Gastroesophageal sphincter (tissue), 4 donors: ENCODE measurements around the gene SMAD6. TPM values are rescaled to one million over a fixed set of nuclear protein-coding genes. Genes with fewer than 3 reads are reported as not detected.

Experiments
- ATAC-seq: fragments of 150-250 bp; one replicate; pipeline ENCODE4 v1.9.1; 2016; ENCODE audit warnings: mild to moderate bottlenecking, moderate library complexity
- H3K27ac ChIP-seq, 4 donors: fragments of 200-600 bp; sonication (generic) in 3 of 4; 1 replicate in 3 of 4; 2 replicates in 1 of 4; pipeline ENCODE4 v1.5.1; 2016 to 2019
- H3K27me3 ChIP-seq: fragments of 200-600 bp; sonication (generic); one replicate; pipeline ENCODE4 v1.5.1; 2019
- H3K36me3 ChIP-seq, 2 donors: fragments of 200-600 bp; sonication (generic); one replicate each; pipeline ENCODE4 v1.5.1; 2019; ENCODE audit warnings: control low read depth in 1 of 2
- H3K4me1 ChIP-seq, 3 donors: fragments of 200-600 bp; sonication (generic); 1 replicate in 2 of 3; 2 replicates in 1 of 3; pipeline ENCODE4 v1.5.1; 2016 to 2019; ENCODE audit warnings: control low read depth in 2 of 3
- H3K4me3 ChIP-seq, 2 donors: fragments of 200-600 bp; sonication (generic); one replicate each; pipeline ENCODE4 v1.5.1; 2019; ENCODE audit warnings: mild to moderate bottlenecking in 1 of 2, moderate library complexity in 1 of 2
- H3K9me3 ChIP-seq, 3 donors: fragments of 200-600 bp; sonication (generic); one replicate each; pipeline ENCODE4 v1.5.1; 2017 to 2019; ENCODE audit warnings: control low read depth in 2 of 3
- CTCF ChIP-seq, 4 experiments: fragments of 200-600 bp in 2 of 4; fragments of 450-650 bp in 2 of 4; sonication (generic) in 1 of 4; IDR thresholded peaks; one replicate each; pipeline ENCODE4 v1.5.1; 2017 to 2019; ENCODE audit warnings: antibody characterized with exemption in 4 of 4, mild to moderate bottlenecking in 2 of 4, moderate library complexity in 2 of 4
- EP300 ChIP-seq: sonication (generic); formaldehyde crosslinking; IDR thresholded peaks from one replicate; pipeline ENCODE4 v1.6.1; 2017; ENCODE audit warnings: antibody characterized with exemption, mild to moderate bottlenecking
- POLR2A ChIP-seq, 2 donors: fragments of 450-650 bp; IDR thresholded peaks; one replicate each; pipeline ENCODE4 v1.6.1; 2017; ENCODE audit warnings: antibody characterized with exemption in 2 of 2, mild to moderate bottlenecking in 2 of 2, moderate library complexity in 1 of 2
- POLR2AphosphoS5 ChIP-seq: sonication (generic); formaldehyde crosslinking; IDR thresholded peaks from one replicate; pipeline ENCODE4 v1.6.1; 2017; ENCODE audit warnings: antibody characterized with exemption
- WGBS, 2 donors: methylation state at CpG; one replicate each; pipeline ENCODE4 v1.1.5; 2018; ENCODE audit warnings: low coverage in 1 of 2; 5-methylcytosine and 5-hydroxymethylcytosine counted together
- total RNA-seq, 4 donors: library from RNA; depleted of rRNA; stranded (reverse); fragments of >200 nt; gene quantifications; one replicate each; pipeline ENCODE4 v1.1.0, GENCODE V29; 2016

Gene SMAD6
- total RNA-seq, 4 donors from 2014 or later = 9.9 to 11.2 (median 10.9) TPM

DNA sequence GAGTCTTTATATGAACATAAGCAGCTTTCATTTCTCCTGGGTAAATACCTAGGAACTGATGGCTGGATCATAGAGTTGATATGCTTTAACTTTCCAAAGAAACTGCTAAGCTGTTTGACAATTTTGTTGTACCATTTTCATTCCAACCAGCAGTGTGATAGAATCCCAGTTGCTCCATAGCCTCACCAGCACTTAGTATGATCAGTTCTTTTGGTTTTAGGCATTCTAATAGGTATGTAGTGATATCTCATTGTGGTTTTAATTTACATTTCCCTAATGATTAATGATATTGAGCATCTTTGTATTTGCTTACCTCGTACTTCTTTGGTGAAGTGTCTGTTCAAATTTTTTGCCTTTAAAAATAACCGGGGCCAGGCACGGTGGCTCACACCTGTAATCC is 38.4 kb upstream of the SMAD6 start:
- TF ChIP-seq CTCF (IDR thresholded peaks at IDR 0.05) (no peak), POLR2A (IDR thresholded peaks at IDR 0.05) (no peak), EP300 (no peak), POLR2AphosphoS5 (no peak)
- no peaks in the 10 kb centered on the region for H3K4me1 ChIP-seq
- H3K36me3 ChIP-seq = no peaks in the 10 kb centered on the region
- H3K9me3 ChIP-seq = peaks cover 0 to 5% (median 0%) of the 10 kb centered on the region in 3 donors
- no peak overlapping the region for H3K4me3 ChIP-seq
- no peak for ATAC-seq
- no peak overlapping the region for H3K27ac ChIP-seq
- no peaks in the 10 kb centered on the region for H3K27me3 ChIP-seq
- WGBS, 2 donors = 88% methylated on average over 1 of the region's 3 CpGs; no CpG with 5 or more reads in 1 of the 2 donors

DNA sequence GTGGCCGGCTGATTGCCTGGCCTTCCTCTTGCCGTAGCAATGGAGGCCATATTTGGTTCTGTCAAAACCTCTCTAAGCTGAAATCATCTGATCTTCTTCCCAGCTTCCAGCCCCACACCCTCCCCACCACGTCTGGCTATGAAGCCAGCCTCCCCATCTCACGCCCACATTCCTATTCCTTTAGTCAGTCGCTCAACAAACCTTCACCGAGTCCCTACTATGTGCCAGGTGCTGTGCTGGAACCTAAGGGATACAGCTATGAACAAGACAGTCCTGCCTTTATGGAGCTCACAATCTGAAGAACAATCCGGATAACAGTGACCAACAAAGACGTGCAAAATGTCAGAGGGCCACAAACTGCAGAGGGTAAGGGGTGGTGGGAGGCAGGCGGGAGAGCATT is 31.9 kb upstream of the SMAD6 start:
- Histone ChIP-seq H3K27me3 (peaks cover 5% of the 10 kb centered on the region), H3K4me1 (no peaks in the 10 kb centered on the region), H3K9me3 (peaks cover 0 to 5% (median 0%) of the 10 kb centered on the region in 3 donors), H3K27ac (no peak overlapping the region), H3K36me3 (no peaks in the 10 kb centered on the region), H3K4me3 (no peak overlapping the region)
- ATAC-seq = no peak
- 77 to 89% methylated on average over 3 to 6 of the region's 9 CpGs for WGBS, 2 donors
- TF ChIP-seq POLR2AphosphoS5 (no peak), POLR2A (IDR thresholded peaks at IDR 0.05) (no peak), EP300 (no peak), CTCF (IDR thresholded peaks at IDR 0.05) (no peak)

- no peaks in the 10 kb centered on the region for H3K36me3 ChIP-seq
- peaks cover 0 to 5% (median 0%) of the 10 kb centered on the region in 3 donors for H3K9me3 ChIP-seq
- no peak for ATAC-seq
- TF ChIP-seq EP300 (no peak), POLR2A (IDR thresholded peaks at IDR 0.05) (no peak), POLR2AphosphoS5 (no peak), CTCF (IDR thresholded peaks at IDR 0.05) (no peak)
- H3K4me3 ChIP-seq = no peak overlapping the region
- no peaks in the 10 kb centered on the region for H3K4me1 ChIP-seq
- WGBS, 2 donors = 20 to 53% methylated on average over 2 to 4 of the region's 23 CpGs
- H3K27ac ChIP-seq = no peak overlapping the region
- H3K27me3 ChIP-seq = peaks cover 5% of the 10 kb centered on the region
These were observed 31.1 kb upstream of the SMAD6 start for GRCh38 chr15:66670762-66671580.

DNA sequence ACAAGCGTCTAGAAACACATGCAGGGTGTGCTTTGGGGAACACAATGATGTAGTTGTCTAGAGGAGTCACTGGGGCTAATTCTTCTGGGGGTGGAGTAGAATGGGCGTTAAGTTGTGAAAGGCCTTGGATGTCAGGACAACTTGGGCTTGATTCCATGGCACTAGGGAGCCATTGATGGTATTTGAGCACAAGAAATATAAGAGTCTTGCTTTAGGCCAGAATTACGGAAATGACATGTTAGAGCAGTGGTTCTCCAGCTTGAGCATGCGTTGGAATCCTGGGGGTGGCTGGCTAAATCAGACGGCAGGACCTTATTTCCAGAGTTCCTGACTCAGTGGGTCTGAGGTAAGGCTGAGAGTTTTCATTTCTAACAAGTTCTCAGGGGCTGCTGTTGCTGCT is 29.2 kb upstream of the SMAD6 start:
- no peak overlapping the region for H3K27ac ChIP-seq
- H3K4me1 ChIP-seq = no peaks in the 10 kb centered on the region
- H3K4me3 ChIP-seq = no peak overlapping the region
- no peaks in the 10 kb centered on the region for H3K36me3 ChIP-seq
- WGBS, 2 donors = 67 to 76% methylated on average over 4 to 5 of the region's 5 CpGs
- peaks cover 5% of the 10 kb centered on the region for H3K27me3 ChIP-seq
- ATAC-seq = no peak
- H3K9me3 ChIP-seq = peaks cover 0 to 2% (median 0%) of the 10 kb centered on the region in 3 donors
- no peak for TF ChIP-seq CTCF (IDR thresholded peaks at IDR 0.05)
- no peak for TF ChIP-seq POLR2A (IDR thresholded peaks at IDR 0.05)
- no peak for TF ChIP-seq EP300
- TF ChIP-seq POLR2AphosphoS5 = no peak
